ENCODE data around the gene TSPAN9.

The TSPAN9 gene

GRCh38 chr12:3076730-3077571 lies at the start of gene TSPAN9:
TSS of gene TSPAN9 (plus strand) at chr12:3077379. CDS start at chr12:3201194, 123,815 bp downstream.
- DNase-seq = peak; percentile 78

GRCh38 chr12:3028108-3028507 lies 49.1 kb upstream of the TSPAN9 start:
- no peak for DNase-seq

- no peak for DNase-seq
Observed at GRCh38 chr12:3030821-3031429, 46.3 kb upstream of the TSPAN9 start.

- DNase-seq = no peak
Observed at GRCh38 chr12:3032161-3032560, 45.0 kb upstream of the TSPAN9 start.

- DNase-seq = no peak
Observed at GRCh38 chr12:3032770-3033538, 44.2 kb upstream of the TSPAN9 start.

- no peak for DNase-seq
Observed at GRCh38 chr12:3033539-3033867, 43.7 kb upstream of the TSPAN9 start.

- peak; percentile 16 for DNase-seq
Observed at GRCh38 chr12:3034067-3034750, 43.0 kb upstream of the TSPAN9 start.

GRCh38 chr12:3035171-3035570 lies 42.0 kb upstream of the TSPAN9 start:
- DNase-seq = no peak

- no peak for DNase-seq
Observed at GRCh38 chr12:3035815-3036702, 41.1 kb upstream of the TSPAN9 start.

GRCh38 chr12:3036901-3037600 lies 40.1 kb upstream of the TSPAN9 start:
- DNase-seq = no peak

GRCh38 chr12:3038166-3038565 lies 39.0 kb upstream of the TSPAN9 start:
- no peak for DNase-seq

GRCh38 chr12:3038926-3039510 lies 38.2 kb upstream of the TSPAN9 start:
- DNase-seq = no peak

GRCh38 chr12:3040026-3040656 lies 37.0 kb upstream of the TSPAN9 start:
- no peak for DNase-seq

GRCh38 chr12:3040663-3041544 lies 36.3 kb upstream of the TSPAN9 start:
- no peak for DNase-seq

GRCh38 chr12:3041558-3042164 lies 35.5 kb upstream of the TSPAN9 start:
- peak; percentile 78 for DNase-seq

GRCh38 chr12:3042394-3042793 lies 34.8 kb upstream of the TSPAN9 start:
- DNase-seq = peak; percentile 57

GRCh38 chr12:3042826-3043225 lies 34.4 kb upstream of the TSPAN9 start:
- DNase-seq = no peak

GRCh38 chr12:3043406-3043805 lies 33.8 kb upstream of the TSPAN9 start:
- no peak for DNase-seq

GRCh38 chr12:3044141-3044630 lies 33.0 kb upstream of the TSPAN9 start:
- no peak for DNase-seq

Measured in NCI-H345 (cell line).